NK-92 (cell line): ENCODE data around the gene TTC16.

Source experiments
- DNase-seq: peaks from one replicate; lab custom pipeline; 2025; ENCODE audit not compliant: unreplicated experiment; lab: John Stamatoyannopoulos, UW

The TTC16 gene

GRCh38 chr9:127694890-127695720 is 20.8 kb upstream of the TTC16 start:
- DNase-seq: no peak

- DNase-seq: no peak
Observed at GRCh38 chr9:127697575-127697974, 18.3 kb upstream of the TTC16 start.

GRCh38 chr9:127698386-127698785 is 17.5 kb upstream of the TTC16 start:
- no peak for DNase-seq

- peak; percentile 38 for DNase-seq
Observed at GRCh38 chr9:127698985-127699670, 16.8 kb upstream of the TTC16 start.

GRCh38 chr9:127700140-127700539 is 15.7 kb upstream of the TTC16 start:
- no peak for DNase-seq

- DNase-seq: no peak
Observed at GRCh38 chr9:127700594-127701255, 15.2 kb upstream of the TTC16 start.

- DNase-seq: no peak
Observed at GRCh38 chr9:127703289-127703946, 12.5 kb upstream of the TTC16 start.

- no peak for DNase-seq
Observed at GRCh38 chr9:127705577-127706379, 10.1 kb upstream of the TTC16 start.

- no peak for DNase-seq
Observed at GRCh38 chr9:127706836-127707241, 9.0 kb upstream of the TTC16 start, which contains the start of gene CFAP157. Gene CFAP157 (plus strand): TSS chr9:127706988. CDS start chr9:127707032, 44 bp downstream.

- DNase-seq: no peak
Observed at GRCh38 chr9:127707766-127708165, 8.1 kb upstream of the TTC16 start.

- no peak for DNase-seq
Observed at GRCh38 chr9:127708952-127709587, 6.8 kb upstream of the TTC16 start.

GRCh38 chr9:127710204-127710783 is 5.6 kb upstream of the TTC16 start:
- DNase-seq: no peak

- DNase-seq: no peak
Observed at GRCh38 chr9:127711226-127711701, 4.6 kb upstream of the TTC16 start.

- DNase-seq: no peak
Observed at GRCh38 chr9:127711831-127712274, 4.0 kb upstream of the TTC16 start.

GRCh38 chr9:127712371-127712770 is 3.5 kb upstream of the TTC16 start:
- DNase-seq: no peak

GRCh38 chr9:127712867-127713266 is 3.0 kb upstream of the TTC16 start:
- no peak for DNase-seq

- DNase-seq: no peak
Observed at GRCh38 chr9:127714020-127714750, 1.7 kb upstream of the TTC16 start.

GRCh38 chr9:127714951-127715469 is 869 bp upstream of the TTC16 start:
- DNase-seq: no peak
